GM19328 (cell line): Measurements from ENCODE around the gene TCP11.

Experiments
- ATAC-seq: cut with Tn5 transposase; IDR thresholded peaks from one replicate; pipeline ENCODE4 v1.9.1; 2021; ENCODE audit warnings: mild to moderate bottlenecking, moderate library complexity; ENCODE audit not compliant: unreplicated experiment

Gene TCP11

DNA sequence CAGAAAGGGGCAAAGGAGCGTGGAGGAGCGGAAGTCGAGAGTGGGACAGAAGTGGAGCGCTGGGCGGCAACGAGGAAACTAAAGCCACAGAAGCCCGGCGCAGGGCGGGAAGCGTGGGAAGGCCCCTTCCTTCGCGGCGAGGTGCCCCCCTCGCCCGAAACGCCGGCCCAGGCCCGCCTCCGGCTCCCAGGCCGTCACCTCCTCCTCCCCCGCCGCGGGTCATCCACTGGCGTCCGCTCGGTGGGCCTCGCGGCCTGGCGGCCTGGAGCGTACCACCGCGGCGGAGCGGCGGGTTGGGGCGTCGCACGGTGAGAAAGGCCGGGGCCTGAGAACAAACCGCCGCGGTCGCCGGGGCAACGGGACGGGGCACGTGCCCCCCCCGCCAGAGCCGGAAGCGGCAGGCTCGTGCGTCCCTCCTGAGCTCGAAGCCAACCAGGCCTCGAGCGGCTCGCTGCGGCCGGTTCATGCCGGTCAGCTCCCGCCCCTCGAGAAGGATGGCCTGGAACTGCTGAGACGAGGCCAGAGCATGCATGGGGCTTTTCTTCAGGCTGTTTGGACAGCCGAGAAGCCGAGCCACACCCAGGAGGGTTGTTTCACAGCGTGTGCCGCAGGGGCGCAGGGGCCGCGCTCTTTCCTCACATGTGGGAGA, at the start of gene TCP11:
Gene TCP11 (minus strand): TSS at position 333 of the 649 bp plus-strand sequence. CDS start 469 bp downstream, outside the sequence.
- ATAC-seq: no peak

DNA sequence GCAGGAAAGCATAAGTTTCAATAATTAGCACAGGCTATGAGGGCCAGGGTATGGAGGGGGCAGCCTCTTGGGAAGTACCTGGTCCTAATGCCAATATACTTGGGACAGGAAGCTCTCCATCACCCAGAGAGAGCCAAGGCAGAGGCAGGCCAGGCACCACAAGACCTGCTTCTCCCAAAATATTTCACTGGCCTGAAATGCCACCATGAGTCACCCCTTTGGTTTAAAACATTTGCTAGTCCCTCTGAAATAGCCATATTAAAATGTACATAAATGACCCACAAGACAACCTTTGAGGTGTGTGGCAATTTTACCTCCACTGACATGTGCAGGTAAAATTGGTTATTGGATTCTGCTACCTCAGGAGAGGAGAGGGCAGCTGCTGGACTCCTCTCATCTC, 49.2 kb upstream of the TCP11 start:
- no peak for ATAC-seq

DNA sequence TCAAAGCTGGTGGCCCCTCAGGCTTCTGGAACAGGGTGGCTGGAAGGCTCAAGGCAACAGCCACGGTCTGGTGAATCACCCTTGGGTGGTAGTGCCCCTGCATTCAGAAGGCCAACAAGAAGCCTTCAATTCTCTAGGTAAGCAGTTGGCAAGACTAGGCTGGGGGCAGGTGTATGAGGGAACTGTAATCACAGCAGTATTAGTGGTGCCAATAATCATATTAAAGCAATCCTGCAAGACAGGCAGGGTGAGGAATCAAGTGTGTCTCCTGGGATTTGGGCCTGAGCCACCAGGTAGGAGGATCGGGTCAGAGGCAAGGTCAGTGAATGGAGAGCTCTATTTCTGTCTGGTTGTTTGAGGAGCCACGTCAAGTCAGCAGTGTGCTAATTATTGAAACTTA, 47.7 kb upstream of the TCP11 start:
- ATAC-seq: no peak

DNA sequence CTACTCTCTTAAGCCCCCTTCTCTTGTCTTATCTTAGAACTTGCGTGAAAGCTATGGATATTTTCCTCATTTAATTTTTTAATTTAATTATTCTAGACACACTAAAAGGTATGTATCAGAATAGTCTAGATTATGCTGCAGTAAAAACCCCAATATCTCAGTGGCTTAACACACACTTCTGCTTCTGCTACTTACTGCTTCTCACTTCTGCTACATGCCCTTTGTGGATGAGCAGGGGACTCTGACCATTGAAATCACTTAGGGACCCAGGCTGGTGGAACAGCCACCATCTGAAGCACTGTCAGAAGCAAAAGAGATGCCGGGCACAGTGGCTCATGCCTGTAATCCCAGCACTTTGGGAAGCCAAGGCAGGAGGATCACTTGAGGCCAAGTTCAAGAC, 45.4 kb upstream of the TCP11 start:
- no peak for ATAC-seq

DNA sequence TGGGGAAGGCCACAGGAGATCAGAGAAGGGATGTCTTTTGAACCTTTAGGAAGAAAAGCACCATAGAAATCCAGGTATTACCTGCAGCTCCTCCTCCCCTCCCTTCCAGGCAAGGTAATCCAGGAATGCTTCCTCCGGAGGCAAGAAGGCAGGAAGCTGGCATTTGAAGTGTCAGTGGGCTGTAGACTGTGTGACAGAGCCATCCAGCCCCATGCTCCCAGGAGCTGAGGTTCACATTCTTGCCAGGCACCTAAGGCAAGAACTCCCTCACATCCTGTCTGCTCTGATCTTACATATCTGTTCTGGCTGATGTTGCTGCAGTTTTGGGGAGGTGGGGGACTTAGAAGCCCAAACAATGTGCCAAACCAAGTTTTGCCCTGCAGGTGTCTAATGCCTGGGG, 44.8 kb upstream of the TCP11 start:
- no peak for ATAC-seq

DNA sequence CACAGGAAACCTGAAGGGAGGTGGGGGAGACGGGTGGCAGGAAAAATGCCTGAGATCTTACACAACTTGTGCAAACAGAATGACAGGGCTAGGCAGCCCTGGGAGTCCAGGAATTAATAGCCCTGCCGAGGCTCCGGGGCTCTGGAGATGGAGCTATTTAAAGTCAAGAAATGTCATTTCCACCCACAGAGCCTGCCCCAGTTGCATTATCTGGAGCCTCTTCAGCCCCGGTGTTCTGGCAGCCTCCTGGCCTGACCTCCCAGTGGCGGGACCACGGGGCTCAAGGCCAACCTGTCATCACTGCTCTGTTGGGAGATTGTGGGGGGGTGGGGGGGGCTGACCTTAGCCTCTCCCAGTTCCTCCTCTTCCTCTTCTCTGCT, 44.2 kb upstream of the TCP11 start:
- ATAC-seq: no peak

DNA sequence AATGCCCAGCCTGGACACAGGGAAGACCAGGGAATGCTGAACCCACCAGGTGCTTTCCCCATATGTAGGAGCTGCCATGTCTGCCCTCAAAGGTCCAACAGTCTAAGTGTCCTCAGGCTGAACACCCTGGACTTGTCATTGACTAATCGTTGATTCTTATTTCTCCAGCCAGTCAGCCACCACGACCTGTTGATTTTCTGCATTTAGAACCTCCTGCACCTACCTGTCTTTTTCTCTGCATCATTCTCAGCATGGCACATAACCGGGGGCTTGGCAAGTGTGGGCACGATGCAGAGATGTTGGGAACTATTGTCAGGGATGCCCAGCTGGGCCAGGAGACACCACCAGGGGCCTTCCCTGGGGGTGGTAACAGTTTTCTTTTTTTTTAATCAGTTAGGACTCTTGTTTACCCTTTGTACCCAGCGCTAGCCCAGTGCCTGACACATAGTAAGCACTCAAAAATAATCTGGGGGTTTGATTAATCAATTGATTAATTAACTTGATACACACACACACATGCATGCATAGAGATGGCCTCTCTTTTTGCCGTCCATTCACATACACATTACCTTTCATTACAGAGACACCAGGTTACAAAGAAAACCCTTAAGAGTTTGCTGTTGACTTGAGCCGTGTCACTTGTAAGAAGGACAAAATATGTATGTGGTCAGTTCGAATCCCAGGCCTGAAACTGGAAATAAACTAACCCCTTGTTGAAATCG, 43.6 kb upstream of the TCP11 start:
- ATAC-seq: no peak

DNA sequence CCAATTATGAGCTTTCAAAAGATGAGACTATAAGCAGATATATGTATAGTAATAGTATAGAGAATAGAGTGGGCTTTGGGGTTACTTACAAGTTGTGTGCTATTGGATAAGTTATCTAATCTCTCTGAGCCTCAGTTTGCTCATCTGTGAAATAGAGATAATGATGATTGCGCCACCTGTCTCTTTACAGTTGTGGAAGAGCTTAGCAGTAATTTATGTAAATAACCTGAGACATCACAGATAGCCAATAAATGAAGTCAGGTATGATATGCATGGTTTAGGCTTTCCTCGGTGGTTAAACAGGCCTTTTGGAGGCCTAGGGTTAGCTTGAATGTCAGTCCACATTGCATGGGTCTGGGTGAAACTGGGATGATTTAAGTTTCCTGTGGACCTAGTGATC, 42.8 kb upstream of the TCP11 start:
- no peak for ATAC-seq

DNA sequence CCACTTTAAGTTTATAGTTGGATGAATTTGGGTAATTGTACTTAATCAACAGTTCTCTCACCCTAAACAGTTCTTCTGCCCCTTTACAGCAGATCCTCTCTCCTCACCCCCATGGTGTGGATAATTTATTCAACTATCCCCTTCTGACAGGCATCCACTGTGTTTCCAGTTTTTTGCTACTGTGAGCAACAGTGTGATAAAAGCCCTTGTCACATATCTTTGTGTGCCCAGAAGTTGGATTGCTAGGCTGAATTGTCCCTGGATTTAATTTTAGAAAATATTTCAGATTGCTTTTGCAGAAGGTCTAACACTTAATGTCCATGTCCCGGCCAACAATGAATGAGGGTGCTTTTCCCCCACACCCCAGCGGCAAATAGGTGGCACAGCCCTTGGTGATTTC, 42.1 kb upstream of the TCP11 start:
- ATAC-seq: no peak

DNA sequence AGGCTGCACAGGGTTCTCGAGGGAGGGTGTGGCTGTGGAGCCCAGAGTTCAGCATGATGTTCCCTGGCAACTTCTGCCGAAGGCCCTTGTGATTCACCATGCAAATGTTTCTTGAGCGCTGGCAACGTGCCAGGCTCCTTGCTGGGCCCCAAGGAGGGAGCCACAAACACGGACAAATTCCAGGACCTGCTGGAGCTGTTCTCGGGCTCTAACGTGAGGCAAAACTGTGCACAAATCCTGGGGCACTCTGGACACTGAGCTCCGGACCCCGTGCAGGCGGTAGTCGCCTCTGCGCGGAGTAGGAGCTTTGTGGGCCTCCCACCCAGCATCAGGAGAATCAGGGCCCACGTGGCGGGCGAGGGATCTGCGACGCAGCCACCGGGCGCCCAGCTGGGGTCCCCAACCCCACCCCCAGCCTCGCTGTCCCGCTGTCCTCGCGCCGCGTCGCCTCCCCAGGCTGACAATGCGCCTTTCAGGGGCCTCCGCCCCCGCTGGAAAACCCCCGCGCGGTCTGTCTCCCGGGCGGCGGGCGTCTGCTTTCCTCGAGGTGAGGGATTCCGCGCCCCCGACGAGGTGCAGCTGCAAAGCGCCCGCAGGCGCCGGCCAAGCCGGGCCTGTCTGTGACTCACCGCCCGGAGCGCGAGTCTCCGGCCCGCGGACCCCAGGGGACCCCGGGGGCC, 40.9 kb upstream of the TCP11 start:
- no peak for ATAC-seq

DNA sequence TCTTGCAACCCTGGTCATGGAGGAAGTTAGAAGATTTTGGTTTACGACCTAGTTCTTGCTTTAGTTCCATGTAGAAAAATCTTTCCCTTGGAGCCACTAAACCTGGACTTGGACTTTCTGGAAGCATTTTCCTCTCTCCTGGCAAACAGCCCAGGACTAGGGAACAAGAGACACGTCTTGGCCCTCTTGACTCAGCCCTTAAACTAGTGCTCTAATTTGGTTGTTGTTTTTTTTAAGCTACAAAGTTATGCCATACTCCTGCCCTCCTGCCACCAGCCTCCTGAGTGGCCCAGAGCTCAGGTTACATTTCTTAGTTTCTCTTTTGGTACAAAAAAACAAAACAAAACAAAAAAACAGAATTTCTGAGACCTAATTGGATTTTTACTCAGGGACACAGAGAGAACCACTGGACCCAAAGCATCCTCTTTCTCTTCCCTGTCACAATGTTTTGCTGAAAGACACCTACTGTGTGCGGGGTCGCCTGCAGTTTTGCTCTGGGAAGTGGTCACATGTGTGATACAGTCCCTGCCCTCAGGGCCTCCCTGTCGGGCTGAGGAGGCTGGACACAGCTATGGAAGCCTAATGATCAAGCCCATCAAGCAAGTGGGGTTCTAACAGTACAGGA, 40.3 kb upstream of the TCP11 start:
- no peak for ATAC-seq

DNA sequence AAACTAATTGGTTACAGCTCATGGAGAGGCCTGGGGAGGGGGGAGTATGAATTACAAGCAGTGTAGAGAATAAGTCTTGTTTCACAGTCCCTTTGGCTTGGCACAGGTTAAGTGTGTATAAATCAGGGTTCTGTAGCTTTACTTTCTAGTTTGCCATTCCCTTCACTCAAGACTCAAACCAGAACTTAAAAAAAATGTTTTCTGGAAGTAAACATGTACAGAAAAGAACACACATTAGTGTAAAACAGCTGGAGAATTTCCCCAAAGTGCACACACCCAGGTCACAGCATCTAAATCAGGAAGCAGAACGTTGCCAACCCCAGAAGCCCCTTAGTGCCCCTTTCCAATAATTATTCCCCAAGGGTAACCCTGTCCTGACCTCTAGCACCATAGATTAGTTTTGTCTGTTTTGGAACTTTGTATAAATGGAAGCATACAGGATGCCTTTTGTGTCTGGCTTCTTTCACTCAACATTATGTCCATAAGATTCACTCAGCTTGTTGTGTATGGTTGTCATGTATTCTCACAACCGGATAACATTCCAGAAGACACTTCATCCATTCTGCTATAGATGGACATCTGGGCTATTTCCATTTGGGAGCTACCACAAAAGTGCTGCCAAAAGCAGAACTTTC, 38.9 kb upstream of the TCP11 start:
- no peak for ATAC-seq

DNA sequence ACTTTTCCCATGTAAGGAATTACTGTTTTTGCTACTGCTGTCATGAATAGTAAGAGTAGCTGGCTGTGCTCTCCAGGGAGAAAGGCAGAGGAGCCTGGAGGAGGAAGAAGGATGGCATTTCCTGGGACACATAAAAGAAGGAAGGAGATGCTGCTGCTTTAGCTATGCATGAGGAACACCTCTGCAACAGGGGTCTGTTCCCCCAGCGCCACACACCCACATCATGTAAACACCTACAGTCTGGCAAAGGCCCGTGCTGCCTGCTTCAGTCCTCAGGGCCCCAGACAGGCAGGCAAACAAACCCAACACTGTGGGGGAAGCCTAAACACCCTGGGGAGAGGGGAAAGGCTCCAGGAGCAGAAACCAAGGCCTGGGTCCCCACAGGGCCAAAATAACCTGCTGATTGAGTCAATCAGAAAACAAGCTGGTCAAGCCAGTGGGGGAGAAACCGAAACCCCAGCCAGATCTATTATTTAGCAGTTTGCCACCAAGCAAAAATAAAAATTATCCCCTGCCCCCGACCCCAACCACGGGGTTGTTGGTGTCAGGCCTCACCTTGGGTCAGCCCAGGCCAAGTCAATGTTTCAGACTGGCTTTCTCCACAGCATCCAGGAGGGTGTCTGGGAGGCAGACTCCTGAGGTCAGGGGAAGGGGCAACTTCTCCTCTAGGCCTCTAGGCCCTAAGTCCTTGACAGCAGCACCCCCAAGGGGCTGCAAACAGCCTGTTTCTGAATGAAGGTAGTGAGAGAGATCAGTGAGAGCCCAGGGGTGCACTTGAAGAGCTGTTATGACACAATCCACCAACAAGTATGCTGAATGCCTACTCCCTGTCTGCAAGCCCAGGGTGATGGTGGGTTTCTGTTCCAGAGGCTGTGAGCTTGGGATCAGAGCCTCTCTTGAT, 38.0 kb upstream of the TCP11 start:
- no peak for ATAC-seq

DNA sequence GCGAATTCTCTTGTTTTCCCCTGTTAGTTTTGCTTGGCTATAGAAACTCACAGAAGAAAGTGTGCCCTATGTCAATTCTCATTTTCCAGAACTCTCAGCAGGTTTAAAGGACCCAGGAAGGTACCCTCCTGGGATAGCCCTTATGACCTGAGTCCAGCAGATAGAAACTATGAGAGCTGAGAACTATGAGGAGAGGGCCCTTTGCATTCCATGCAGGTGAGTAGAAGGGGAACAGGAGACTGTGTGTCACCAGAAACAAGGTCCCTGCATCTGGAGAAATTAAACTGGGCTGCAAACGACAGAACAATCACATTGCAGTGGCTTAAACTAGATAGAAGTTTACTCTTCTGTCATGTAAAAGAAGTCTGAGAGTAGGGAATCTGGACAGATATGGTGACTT, 36.9 kb upstream of the TCP11 start:
- no peak for ATAC-seq

DNA sequence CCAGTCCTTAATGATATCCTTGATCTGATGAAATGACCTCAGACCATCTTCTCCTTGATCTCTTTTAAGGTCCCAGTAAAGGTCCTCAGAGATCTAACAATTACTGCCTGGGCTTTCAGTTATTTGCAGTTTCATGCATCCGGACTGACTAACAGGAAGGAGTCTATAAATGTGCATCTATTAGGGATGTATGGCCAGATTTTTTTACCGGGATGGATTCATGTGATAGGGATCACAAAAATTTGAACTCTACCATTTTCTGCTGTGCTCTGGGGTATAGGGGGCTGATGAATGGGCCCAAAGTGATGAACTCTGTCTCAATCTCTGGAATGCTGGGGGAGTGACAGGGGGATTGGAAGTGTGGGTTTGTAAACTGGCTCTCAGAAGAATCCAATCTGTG, 36.5 kb upstream of the TCP11 start:
- no peak for ATAC-seq

DNA sequence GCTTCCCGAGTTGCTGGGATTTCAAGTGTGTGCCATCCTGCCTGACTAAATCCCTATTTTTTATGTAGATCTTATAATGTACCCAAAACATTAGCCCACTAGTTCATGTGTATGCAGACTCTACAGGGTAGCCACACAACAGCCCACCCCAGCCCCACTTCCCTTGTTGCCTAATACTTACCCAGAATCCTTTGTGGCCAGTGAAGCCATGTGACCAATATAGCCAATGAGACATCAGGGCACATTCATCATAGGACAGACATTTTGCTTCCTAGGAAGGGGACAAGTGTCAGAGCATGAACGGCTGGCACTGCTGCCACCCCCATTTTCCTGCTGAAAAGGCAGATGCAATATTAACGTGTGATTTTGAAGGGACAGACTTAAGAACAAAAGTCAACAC, 36.0 kb upstream of the TCP11 start:
- ATAC-seq: no peak

DNA sequence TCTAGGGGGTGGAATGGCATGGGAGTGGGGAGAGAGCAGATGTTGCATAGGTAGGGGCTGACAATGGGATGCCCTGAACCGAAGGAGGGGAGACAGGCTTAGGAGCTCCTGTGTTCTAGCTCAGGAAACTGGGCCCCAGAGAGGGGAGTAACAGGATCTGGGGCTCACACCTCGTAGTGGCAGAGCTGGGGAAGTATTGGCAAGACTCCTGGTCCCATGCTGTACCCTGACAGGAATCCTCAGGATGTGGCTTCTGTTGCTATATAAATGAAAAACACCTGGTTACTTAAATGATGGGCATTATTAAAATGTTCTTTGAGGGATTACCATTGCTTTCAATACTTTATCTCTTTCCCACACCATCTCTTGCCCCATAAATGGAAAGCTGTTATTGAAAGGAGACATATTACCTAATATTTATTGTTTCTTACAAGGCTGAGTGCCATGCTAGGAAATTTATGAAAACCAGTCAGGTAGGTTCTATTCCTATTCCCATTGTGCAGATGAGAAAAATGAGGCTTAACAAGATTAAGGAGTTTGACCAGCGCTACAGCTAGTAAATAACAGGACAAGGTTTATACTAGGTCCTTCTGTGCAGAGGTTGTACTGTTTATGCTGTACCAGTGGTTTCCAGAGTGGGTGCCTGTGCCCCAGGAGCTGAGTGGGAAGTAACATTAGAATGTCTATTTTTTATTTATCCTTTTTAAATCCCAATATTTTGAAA, 35.3 kb upstream of the TCP11 start:
- no peak for ATAC-seq

DNA sequence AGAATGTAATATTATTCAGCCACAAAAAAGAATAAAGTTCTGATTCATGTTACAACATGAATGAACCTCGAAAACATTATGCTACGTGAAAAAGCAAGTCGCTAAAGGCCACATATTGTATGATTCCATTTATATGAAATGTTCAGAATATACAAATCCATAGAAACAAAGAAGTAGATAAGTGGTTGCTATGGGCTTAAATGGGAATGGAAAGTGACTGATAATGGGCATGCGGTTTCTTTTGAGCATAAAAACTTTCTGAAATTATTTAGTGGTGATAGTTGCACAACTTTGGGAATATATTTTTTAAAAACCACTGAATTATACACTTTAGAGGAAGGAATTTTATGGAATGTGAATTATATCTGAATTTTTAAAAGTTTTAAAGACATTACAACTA, 33.4 kb upstream of the TCP11 start:
- no peak for ATAC-seq

DNA sequence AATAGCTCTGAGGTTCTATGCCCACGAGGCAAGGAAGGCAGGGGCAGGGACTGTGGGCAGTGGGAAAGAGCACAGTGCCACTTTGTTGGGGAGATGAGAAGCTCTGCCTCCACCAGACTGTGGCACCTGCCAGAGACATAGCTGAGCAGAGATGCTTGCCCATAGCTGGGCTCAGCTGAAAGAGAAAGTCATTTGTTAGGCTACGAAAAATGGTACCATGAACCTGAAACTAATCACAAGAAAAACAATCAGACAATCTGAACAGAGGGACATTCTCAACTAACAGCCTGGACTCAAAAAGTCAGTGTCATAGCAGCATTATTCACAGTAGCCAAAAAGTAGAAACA, 32.9 kb upstream of the TCP11 start:
- ATAC-seq: no peak
